Adrenal gland (tissue), 12 donors: Measurements from ENCODE around the gene RIGI. TPM values are rescaled to one million over a fixed set of nuclear protein-coding genes. Genes with fewer than 3 reads are reported as not detected.

Source experiments
- DNase-seq, 7 donors: peaks; one replicate each; pipeline ENCODE4 v3.0.0-alpha.2; 2019 to 2020
- H3K27ac ChIP-seq, 5 donors: fragments of 200-600 bp; sonication (generic) in 4 of 5; 1 replicate in 3 of 5; 2 replicates in 2 of 5; pipeline versions ENCODE4 v1.5.1 to v1.8.0; 2016 to 2020; ENCODE audit warnings: mild to moderate bottlenecking in 1 of 5
- H3K27me3 ChIP-seq: fragments of 200-600 bp; 2 replicates; pipeline ENCODE4 v1.8.0; 2021
- H3K36me3 ChIP-seq, 2 donors: fragments of 200-600 bp; replicated peaks in 1 of 2; 1 replicate in 1 of 2; 2 replicates in 1 of 2; pipeline versions ENCODE4 v1.5.1 to v1.8.0; 2018 to 2022
- H3K4me1 ChIP-seq, 2 donors: fragments of 200-600 bp; replicated peaks in 1 of 2; 1 replicate in 1 of 2; 2 replicates in 1 of 2; pipeline versions ENCODE4 v1.5.1 to v1.8.0; 2018 to 2021
- H3K4me3 ChIP-seq, 4 donors: fragments of 200-600 bp; sonication (generic) in 3 of 4; one replicate each; pipeline ENCODE4 v1.5.1; 2016 to 2018
- H3K9me3 ChIP-seq, 3 donors: fragments of 200-600 bp; sonication (generic) in 1 of 3; replicated peaks in 1 of 3; 1 replicate in 2 of 3; 2 replicates in 1 of 3; pipeline versions ENCODE4 v1.5.1 to v1.8.0; 2016 to 2021
- POLR2A ChIP-seq, 2 donors: fragments of 450-650 bp; IDR thresholded peaks; one replicate each; pipeline ENCODE4 v1.6.1; 2017; ENCODE audit warnings: antibody characterized with exemption in 2 of 2, mild to moderate bottlenecking in 2 of 2, moderate library complexity in 1 of 2
- WGBS, 4 donors: extraction: QIAGEN DNeasy Blood & Tissue Kit in 2 of 4; methylation state at CpG; one replicate each; pipeline versions ENCODE4 v1.1.5 to v1.1.7; 2013 to 2017; 5-methylcytosine and 5-hydroxymethylcytosine counted together
- intact Hi-C, 2 donors: fragments of 100-400 bp; cut with DNase I; formaldehyde crosslinking; loops; one replicate each; pipeline versions ENCODE4 v1.14.1 to v1.15.0; 2022 to 2023
- polyA plus RNA-seq, 3 donors: library from polyadenylated mRNA; stranded (reverse); fragments of 200-250 nt in 2 of 3; fragments of 350-450 nt in 1 of 3; fragmentation: Illumina TruSeq in 1 of 3; extraction: RNeasy Lipid Tissue Mini Kit (QIAGEN cat#74804) in 1 of 3; gene quantifications; one replicate each; pipeline ENCODE4 v1.2.3, GENCODE V29; 2013 to 2014
- total RNA-seq, 9 donors: library from RNA; depleted of rRNA in 4 of 9; stranded (reverse); fragments of >200 nt in 4 of 9; fragments of 120-200 nt in 1 of 9; fragmentation: NEBNext Ultra II Directional in 1 of 9; extraction: Animal tissue kit (Norgen Biotek cat#: 25700) in 1 of 9; gene quantifications; one replicate each; pipeline versions ENCODE4 v1.1.0 to v1.2.4, GENCODE V29; 2013 to 2023
- TF ChIP-seq, protein P1 (sequence below), 6 experiments: fragments of 450-650 bp in 4 of 6; fragments of 200-600 bp in 2 of 6; sonication (generic) in 1 of 6; IDR thresholded peaks; 1 replicate in 5 of 6; 2 replicates in 1 of 6; pipeline versions ENCODE4 v1.5.1 to v1.8.0; 2016 to 2021; ENCODE audit warnings: antibody characterized with exemption in 6 of 6, mild to moderate bottlenecking in 2 of 6, moderate library complexity in 1 of 6
- donor health status: healthy with polysubstance abuse.
- donor health status: Bipolar disorder and iron deficiency.
- donor health status: DM: yes; HTN: yes; CAD: no.
- donor health status: DM: no; HTN: no; CAD: no.
- donor health status: DM: no; HTN: no; CAD: no.
- donor health status: DM: yes; HTN: yes; CAD: no.

RIGI gene
- total and polyA plus RNA-seq, 12 donors, result 4.4 to 13.2 (median 7.9) TPM

DNA sequence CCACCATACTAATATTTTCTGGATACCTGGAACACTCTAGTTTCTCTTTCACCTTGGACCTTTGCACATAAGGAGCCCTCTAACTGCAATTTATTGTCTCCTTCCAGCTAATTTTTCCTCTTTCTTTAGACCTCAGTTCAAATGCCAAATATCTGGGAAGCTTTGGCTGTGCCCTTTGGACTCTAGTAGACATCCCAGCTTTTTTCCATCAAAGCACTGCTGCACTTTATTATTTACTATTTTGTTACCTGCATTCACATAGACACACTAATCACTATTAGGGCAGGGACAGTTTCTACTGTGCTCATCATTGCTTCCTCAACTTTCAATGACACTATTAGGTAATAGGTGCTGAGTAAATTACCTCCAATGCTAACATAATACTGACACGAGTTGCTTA, 2.1 kb downstream of the RIGI start:
- Histone ChIP-seq H3K36me3 (no peaks in the 10 kb centered on the region), H3K4me3 (no peak overlapping the region), H3K9me3 (no peaks in the 10 kb centered on the region), H3K4me1 (peaks cover 5 to 20% of the 10 kb centered on the region in 2 donors), H3K27me3 (no peaks in the 10 kb centered on the region), H3K27ac (no peak overlapping the region)
- TF ChIP-seq, protein P1, sequence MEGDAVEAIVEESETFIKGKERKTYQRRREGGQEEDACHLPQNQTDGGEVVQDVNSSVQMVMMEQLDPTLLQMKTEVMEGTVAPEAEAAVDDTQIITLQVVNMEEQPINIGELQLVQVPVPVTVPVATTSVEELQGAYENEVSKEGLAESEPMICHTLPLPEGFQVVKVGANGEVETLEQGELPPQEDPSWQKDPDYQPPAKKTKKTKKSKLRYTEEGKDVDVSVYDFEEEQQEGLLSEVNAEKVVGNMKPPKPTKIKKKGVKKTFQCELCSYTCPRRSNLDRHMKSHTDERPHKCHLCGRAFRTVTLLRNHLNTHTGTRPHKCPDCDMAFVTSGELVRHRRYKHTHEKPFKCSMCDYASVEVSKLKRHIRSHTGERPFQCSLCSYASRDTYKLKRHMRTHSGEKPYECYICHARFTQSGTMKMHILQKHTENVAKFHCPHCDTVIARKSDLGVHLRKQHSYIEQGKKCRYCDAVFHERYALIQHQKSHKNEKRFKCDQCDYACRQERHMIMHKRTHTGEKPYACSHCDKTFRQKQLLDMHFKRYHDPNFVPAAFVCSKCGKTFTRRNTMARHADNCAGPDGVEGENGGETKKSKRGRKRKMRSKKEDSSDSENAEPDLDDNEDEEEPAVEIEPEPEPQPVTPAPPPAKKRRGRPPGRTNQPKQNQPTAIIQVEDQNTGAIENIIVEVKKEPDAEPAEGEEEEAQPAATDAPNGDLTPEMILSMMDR (IDR thresholded peaks at IDR 0.05), result no peak
- TF ChIP-seq POLR2A (IDR thresholded peaks at IDR 0.05), result no peak
- intact Hi-C loops, result no loop called here
- DNase-seq, result no peak
- 41 to 92% (median 90%) methylated on average over 1 of the region's 1 CpG for WGBS, 4 donors

DNA sequence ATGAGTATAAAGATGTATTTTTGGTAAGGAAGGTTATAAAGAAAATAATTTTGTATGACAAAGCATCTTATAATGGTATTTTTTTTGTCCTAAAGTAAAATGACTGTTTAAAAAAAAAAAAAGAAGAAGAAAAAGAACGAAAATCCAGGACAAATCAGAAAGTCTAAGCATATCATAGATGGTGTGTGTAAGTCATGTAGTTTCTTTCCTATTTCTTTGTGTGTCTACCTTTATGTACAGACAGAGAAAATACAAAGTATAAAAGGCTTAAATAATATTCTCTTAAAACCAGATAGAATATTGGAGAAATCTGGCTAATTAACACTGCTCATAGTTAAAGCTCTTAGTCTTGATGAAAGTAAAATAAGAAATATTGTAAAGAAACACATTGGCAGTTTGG, 7.7 kb downstream of the RIGI start:
- Histone ChIP-seq H3K4me3 (no peak overlapping the region), H3K4me1 (peaks cover 0 to under 1% of the 10 kb centered on the region in 2 donors), H3K27me3 (no peaks in the 10 kb centered on the region), H3K9me3 (no peaks in the 10 kb centered on the region), H3K27ac (no peak overlapping the region), H3K36me3 (no peaks in the 10 kb centered on the region)
- TF ChIP-seq, protein P1 (IDR thresholded peaks at IDR 0.05), result no peak
- TF ChIP-seq POLR2A (IDR thresholded peaks at IDR 0.05), result no peak
- intact Hi-C loops, result no loop called here
- WGBS, 4 donors, result 85 to 98% (median 92%) methylated on average over 1 of the region's 1 CpG
- DNase-seq, result no peak

DNA sequence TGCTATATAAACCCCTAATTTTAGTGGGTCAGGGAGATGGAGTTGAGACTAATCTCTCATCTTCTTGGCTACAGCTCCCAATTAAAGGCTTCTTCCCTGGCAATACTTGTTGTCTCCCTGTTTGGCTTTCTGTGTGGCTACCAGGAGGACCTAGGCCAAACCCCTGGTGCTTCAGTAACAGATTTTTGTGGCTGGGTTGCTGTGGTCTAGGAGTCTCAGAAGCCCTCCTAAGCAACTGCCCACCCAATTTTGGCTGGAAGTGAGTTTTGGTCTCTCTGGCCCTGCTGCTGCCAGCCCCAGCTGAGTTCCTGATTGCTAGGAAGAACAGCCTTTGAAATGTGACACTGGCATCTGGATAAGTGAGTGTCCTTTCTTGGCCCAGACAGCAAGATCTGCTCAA, 9.8 kb downstream of the RIGI start:
- Histone ChIP-seq H3K4me1 (no peaks in the 10 kb centered on the region), H3K9me3 (no peaks in the 10 kb centered on the region), H3K27me3 (no peaks in the 10 kb centered on the region), H3K27ac (no peak overlapping the region), H3K36me3 (no peaks in the 10 kb centered on the region), H3K4me3 (no peak overlapping the region)
- TF ChIP-seq, protein P1 (IDR thresholded peaks at IDR 0.05), result no peak
- no peak for TF ChIP-seq POLR2A (IDR thresholded peaks at IDR 0.05)
- intact Hi-C loops, result no loop called here
- DNase-seq, result no peak

DNA sequence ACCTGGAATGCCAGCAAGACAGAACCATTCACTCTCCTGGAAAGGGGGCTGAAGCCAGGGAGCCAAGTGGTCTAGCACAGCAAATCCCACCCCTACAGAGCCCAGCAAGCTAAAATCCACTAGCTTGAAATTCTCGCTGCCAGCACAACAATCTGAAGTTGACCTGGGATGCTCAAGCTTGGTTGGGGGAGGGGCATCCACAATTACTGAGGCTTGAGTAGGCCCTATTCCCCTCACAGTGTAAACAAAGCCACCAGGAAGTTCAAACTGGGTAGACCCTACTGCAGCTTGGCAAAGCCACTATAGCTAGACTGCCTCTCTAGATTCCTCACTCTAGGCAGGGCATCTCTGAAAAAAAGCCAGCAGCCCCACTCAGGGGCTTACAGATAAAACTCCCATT, 17.3 kb downstream of the RIGI start:
- H3K4me1 ChIP-seq, result no peaks in the 10 kb centered on the region
- H3K27ac ChIP-seq, result no peak overlapping the region
- TF ChIP-seq POLR2A (IDR thresholded peaks at IDR 0.05), result no peak
- TF ChIP-seq, protein P1 (IDR thresholded peaks at IDR 0.05), result no peak
- WGBS, 4 donors, result 100% methylated on average over 1 of the region's 1 CpG
- H3K4me3 ChIP-seq, result no peak overlapping the region
- intact Hi-C loops, result no loop called here
- DNase-seq, result no peak
- no peaks in the 10 kb centered on the region for H3K9me3 ChIP-seq
- no peaks in the 10 kb centered on the region for H3K36me3 ChIP-seq
- H3K27me3 ChIP-seq, result no peaks in the 10 kb centered on the region
